CD4-positive, alpha-beta T cell treated with Interleukin-12 subunit alpha and Interleukin-12 subunit beta, for 1 hour (primary cell): ENCODE data around the gene NOPCHAP1.
A peak's percentile ranks its signal among the peaks of the same experiment; 100 is the strongest.
"Not testable (repeated sequence)": the region's sequence is repeated elsewhere in the genome, so short reads cannot be mapped to it uniquely, and the experiment has no call there.

ENCODE experiments used
- DNase-seq: peaks from one replicate; pipeline ENCODE4 v3.0.0-alpha.2; 2020

NOPCHAP1 gene

GRCh38 chr12:104966677-104967076 is 19.4 kb upstream of the NOPCHAP1 start:
- DNase-seq: no peak

DNA sequence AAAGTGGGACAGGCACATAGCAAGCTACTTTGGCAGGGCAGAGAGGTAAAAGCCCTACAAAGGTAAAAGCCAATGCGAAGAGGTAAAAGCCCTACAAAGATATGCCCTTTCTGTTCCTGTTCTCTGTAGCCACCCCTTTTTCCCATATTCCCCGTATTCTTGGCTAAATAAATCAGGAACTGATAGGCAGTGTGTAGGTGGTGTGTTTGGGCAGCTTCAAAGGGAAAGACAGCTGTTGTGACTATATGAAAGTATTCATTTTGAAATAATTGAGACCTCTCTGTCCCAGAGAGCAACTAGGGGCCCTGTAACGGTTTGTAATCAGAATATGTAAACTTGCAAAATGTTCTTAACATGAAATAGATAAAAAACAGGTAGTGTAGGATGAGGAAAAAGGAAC is 16.8 kb upstream of the NOPCHAP1 start:
- DNase-seq: no peak

GRCh38 chr12:104971306-104971705 is 14.8 kb upstream of the NOPCHAP1 start:
- DNase-seq: no peak

GRCh38 chr12:104973250-104973649 is 12.9 kb upstream of the NOPCHAP1 start:
- DNase-seq: no peak

DNA sequence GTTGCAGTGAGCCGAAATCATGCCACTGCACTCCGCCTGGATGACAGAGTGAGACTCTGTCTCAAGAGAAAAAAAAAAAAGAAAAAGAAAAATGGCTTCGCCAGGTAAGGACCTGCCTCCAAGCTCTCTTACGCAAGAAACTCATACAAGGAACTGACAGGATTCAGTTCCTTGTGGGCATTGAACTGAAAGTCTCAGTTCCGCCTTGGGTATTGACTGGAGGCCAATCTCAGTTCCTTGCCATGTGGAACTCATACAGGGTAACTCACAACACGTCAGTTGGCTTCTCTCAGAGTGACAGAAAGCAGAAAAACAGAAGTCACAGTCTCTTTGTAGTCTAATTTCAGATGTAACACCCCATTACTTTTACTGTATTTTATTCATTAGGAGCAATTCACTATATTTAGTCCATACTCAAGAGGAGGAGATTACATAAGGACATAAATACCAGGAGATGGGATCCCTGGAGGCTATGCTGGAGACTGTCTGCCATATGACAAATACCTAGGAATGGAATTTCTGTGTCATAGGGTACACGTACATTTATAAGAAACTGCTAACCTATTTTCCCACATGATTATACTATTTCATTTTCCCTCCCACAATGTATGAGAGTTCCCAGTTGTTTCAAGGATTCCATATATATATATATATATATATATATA is 11.4 kb upstream of the NOPCHAP1 start:
- peak; percentile 20 for DNase-seq

- no peak for DNase-seq
These were observed 10.4 kb upstream of the NOPCHAP1 start for GRCh38 chr12:104975587-104976343.

DNA sequence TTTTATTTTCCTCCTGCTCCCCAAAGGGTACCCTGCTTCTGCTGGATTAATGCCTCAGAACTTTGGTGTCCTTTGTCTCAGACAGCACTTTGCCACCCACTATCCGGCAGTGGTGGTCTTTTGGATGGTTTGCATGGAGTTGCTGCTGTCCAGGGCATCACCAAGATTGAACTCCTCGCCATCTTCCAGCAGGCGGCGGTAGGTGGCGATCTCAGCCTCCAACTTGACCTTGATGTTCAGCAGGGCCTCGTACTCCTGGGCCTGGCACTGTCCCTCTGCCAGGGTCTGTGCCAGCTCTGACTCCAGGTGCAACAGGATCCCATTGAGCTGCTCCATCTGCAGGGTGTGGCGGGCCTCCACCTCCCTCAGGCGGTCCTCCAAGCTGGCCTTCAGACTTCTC is 9.4 kb upstream of the NOPCHAP1 start:
- no peak for DNase-seq

- DNase-seq: not testable (repeated sequence)
These were observed 8.4 kb upstream of the NOPCHAP1 start for GRCh38 chr12:104977688-104978087.

DNA sequence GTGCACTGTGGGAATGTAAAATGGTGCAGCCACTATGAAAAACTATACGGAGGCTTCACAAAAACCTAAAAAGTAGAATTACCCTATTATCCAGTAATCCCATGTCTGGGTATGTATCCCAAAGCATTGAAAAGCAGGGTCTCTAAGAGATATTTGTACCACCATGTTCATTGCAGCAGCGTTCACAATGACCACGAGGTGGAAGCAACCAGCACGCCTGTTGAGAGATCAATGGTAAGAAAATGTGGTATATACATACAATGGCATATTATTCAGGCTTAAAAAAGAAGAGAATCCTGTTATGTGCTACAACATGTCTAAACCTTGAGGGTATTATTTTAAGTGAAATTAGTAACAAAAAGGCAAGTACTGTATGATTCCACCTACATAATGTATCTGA is 910 bp upstream of the NOPCHAP1 start:
- no peak for DNase-seq

DNA sequence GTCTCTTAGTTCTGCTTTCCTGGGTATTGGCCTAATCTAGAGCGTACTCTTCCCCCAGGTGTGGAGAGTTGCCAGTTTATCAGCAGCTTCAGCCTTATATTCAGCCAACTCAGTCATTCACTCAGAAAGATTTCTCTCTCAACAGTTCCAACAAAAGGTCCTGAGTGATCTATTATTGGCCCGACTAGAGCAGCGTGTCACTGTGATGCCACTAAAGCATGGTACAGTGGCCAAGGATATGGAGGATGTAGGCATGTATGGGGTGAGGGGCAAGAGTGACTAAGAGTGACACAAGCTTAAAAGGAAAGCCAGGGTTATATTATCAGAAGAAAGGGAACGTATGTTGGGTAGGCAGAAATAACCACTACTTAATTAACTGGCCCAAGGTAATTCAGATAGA is 4.8 kb downstream of the NOPCHAP1 start:
- no peak for DNase-seq

DNA sequence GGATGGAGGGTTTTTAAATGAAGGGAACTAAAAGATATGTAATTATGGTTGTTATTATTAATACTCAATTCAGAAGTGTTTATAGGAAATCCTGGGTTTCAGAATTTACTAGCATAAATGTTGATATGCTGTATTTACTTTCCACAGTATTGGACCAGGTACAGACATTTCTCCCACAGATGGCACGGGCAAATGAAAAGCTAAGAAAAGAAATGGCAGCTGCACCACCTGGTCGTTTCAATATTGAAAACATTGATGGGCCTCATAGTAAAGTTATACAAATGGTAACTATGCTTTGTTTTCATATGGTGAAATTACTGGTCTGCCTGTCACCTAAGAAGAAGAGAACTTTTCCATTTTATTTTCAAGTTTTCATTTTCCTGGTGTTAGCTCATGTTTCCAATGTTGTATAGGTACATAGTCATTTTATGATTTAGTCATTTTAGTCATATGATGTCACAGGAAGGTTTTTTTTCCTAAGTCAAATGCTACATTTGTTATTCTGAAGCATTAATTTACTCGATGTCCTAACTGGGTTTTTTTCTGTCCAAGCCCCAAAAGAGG is 5.5 kb downstream of the NOPCHAP1 start:
- DNase-seq: no peak

DNA sequence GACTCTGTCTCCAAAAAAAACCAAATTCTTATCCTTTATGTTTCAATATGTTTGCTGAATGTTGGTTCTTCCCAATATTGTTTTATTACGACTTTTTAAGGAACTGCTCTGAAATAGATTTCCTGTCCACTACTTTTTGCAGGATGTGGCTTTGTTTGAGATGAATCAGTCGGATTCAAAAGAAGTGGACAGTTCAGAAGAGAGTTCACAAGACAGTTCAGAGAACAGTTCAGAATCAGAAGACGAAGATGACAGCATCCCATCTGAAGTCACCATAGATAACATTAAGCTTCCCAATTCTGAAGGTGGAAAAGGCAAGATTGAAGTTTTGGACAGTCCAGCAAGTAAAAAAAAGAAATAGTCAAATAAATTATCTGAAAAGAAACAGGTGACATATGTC is 8.2 kb downstream of the NOPCHAP1 start:
- DNase-seq: no peak

DNA sequence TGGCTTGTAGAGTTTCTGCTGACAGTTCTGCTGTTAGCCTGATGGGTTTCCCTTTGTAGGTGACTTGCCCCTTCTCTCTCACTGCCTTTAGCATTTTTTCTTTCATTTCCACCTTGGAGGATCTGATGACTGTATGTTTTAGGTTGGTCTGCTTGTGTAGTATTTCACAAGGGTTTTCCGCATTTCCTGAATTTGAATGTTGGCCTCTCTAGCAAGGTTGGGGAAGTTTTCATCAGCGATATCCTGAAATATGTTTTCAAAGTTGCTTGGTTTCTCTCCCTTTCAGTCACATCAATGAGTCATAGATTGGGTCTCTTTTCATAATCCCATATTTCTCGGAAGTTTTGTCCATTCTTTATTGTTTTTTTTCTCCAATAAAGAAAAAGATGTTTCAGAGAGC is 11.4 kb downstream of the NOPCHAP1 start:
- no peak for DNase-seq

- DNase-seq: no peak
These were observed 12.6 kb downstream of the NOPCHAP1 start for GRCh38 chr12:104998423-104999346.

GRCh38 chr12:104999347-104999685 is 13.2 kb downstream of the NOPCHAP1 start:
- DNase-seq: no peak

DNA sequence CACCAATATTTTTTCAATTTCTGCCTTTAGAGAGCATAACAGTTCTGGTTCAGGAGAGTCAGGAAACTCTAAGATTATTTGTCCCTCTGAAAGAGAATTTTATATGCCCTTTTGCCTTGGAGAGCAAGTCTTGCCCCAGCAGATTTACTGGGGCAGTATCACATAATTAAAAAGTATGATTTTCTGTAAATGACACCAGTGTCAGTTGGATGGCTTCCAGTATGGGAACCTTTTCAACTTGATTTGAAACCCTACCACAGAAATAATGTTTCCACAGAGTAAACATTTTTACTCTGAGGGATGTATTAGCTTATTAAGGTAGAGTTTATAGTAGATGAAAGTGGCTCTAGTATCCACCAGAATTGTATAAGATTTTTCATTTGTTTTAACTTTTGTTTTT is 15.4 kb downstream of the NOPCHAP1 start:
- DNase-seq: no peak

GRCh38 chr12:105013892-105014291 is 27.8 kb downstream of the NOPCHAP1 start:
- DNase-seq: no peak

- no peak for DNase-seq
These were observed 28.5 kb downstream of the NOPCHAP1 start for GRCh38 chr12:105014603-105015002.

DNA sequence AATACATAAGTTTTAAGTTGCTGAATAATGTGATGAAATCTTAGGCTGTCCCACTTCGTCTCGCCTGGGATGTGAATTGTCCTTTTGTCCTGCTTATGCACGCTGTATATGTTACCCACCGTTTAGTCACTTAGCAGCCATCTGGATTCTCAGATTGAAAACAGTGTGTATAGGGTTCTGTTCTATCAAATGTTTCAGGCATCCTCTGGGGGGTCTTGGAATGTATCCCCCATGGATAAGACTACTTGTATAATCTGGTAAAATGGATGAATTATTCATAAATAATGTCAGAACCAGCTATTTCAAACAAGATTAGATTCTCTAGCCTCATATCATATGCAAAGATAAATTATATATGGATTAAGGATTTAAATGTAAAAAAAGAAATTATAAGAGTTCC is 29.4 kb downstream of the NOPCHAP1 start:
- no peak for DNase-seq

- DNase-seq: no peak
These were observed 31.9 kb downstream of the NOPCHAP1 start for GRCh38 chr12:105018012-105018411.

GRCh38 chr12:105018776-105019175 is 32.7 kb downstream of the NOPCHAP1 start:
- no peak for DNase-seq

- DNase-seq: no peak
These were observed 34.3 kb downstream of the NOPCHAP1 start for GRCh38 chr12:105020241-105020962.

DNA sequence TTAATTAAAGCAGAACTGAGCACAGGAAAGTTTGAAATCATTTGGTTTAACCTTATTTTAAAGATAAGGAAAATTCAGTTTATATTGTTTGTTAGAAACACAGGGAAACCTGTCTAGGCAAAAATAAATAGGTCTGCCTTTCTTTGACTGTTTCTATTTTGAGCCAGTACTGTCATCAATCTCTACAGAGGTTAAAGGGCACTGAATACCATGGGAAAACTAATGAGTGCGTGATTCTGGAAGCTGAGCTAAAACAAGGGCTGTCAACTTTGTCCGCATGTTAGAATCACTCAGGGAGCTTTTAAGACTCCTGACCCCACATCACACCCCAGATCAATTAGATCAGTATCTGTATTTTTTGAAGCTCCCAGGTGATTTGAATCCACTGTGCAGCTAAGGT is 38.8 kb downstream of the NOPCHAP1 start:
- DNase-seq: no peak
